Glutamatergic neuron (in vitro differentiated cells): ENCODE results near the gene HNRNPM. TPM values are rescaled to one million over a fixed set of nuclear protein-coding genes. Genes with fewer than 3 reads are reported as not detected.

Experiments
- DNase-seq: peaks from one replicate; pipeline ENCODE4 v3.0.0; 2022
- H3K27ac Mint-ChIP-seq: one replicate; pipeline ENCODE4 v1.8.0; 2020; ENCODE audit warnings: mild to moderate bottlenecking, mixed read lengths, inconsistent platforms; ENCODE audit not compliant: unreplicated experiment
- H3K27me3 Mint-ChIP-seq: one replicate; pipeline ENCODE4 v1.8.0; 2020; ENCODE audit warnings: mild to moderate bottlenecking, moderate library complexity, mixed read lengths, inconsistent platforms; ENCODE audit not compliant: unreplicated experiment
- H3K36me3 Mint-ChIP-seq: one replicate; pipeline ENCODE4 v1.8.0; 2020; ENCODE audit warnings: mild to moderate bottlenecking, mixed read lengths, inconsistent platforms; ENCODE audit not compliant: unreplicated experiment
- H3K4me1 Mint-ChIP-seq: one replicate; pipeline ENCODE4 v1.8.0; 2020; ENCODE audit warnings: mild to moderate bottlenecking, low read depth, mixed read lengths, inconsistent platforms; ENCODE audit not compliant: unreplicated experiment
- H3K4me3 Mint-ChIP-seq: one replicate; pipeline ENCODE4 v1.8.0; 2020; ENCODE audit warnings: mild to moderate bottlenecking, mixed read lengths, inconsistent platforms; ENCODE audit not compliant: unreplicated experiment
- H3K9me3 Mint-ChIP-seq: one replicate; pipeline ENCODE4 v1.8.0; 2020; ENCODE audit warnings: mild to moderate bottlenecking, moderate library complexity, mixed read lengths, inconsistent platforms; ENCODE audit not compliant: unreplicated experiment
- total RNA-seq: library from RNA; stranded (reverse); fragmentation: NEBNext Ultra II Directional; extraction: Animal tissue kit (Norgen Biotek cat#: 25700); gene quantifications from one replicate; pipeline ENCODE4 v1.2.1, GENCODE V29; 2021; ENCODE audit not compliant: unreplicated experiment
- TF ChIP-seq, protein P1 (sequence below): fragments of 200-600 bp; sonication (generic); IDR thresholded peaks from one replicate; pipeline ENCODE4 v1.5.0; 2021; ENCODE audit not compliant: partially characterized antibody, unreplicated experiment

HNRNPM gene
- total RNA-seq, 1 donor from 2014 or later: 184 TPM

DNA sequence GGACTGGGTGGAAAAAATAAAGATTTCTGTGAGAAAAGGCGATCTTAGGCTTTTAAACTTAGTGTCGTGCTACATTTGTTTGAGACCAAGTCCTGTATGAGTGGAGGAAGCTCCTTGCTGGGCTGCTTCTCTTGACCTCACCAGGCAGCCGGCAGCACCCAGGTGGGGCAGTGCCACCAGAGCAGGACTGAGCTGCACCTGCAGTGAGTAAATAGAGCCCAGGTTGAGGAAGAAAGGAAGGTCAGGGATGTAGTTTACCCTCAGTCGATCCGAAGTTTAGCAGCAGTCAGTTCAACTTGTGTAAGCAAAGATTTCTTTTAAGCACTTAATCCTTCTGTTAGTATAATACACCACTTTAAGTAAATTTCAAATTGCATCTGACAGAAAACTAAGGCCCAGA lies 13.6 kb downstream of the HNRNPM start:
- Mint-ChIP-seq H3K4me3 (peak overlapping the region; percentile 17), H3K27ac (no peak overlapping the region), H3K9me3 (no peaks in the 10 kb centered on the region), H3K36me3 (no peaks in the 10 kb centered on the region), H3K27me3 (peaks cover 2% of the 10 kb centered on the region), H3K4me1 (peaks cover 46% of the 10 kb centered on the region)
- TF ChIP-seq, protein P1, sequence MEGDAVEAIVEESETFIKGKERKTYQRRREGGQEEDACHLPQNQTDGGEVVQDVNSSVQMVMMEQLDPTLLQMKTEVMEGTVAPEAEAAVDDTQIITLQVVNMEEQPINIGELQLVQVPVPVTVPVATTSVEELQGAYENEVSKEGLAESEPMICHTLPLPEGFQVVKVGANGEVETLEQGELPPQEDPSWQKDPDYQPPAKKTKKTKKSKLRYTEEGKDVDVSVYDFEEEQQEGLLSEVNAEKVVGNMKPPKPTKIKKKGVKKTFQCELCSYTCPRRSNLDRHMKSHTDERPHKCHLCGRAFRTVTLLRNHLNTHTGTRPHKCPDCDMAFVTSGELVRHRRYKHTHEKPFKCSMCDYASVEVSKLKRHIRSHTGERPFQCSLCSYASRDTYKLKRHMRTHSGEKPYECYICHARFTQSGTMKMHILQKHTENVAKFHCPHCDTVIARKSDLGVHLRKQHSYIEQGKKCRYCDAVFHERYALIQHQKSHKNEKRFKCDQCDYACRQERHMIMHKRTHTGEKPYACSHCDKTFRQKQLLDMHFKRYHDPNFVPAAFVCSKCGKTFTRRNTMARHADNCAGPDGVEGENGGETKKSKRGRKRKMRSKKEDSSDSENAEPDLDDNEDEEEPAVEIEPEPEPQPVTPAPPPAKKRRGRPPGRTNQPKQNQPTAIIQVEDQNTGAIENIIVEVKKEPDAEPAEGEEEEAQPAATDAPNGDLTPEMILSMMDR: no peak
- no peak for DNase-seq

DNA sequence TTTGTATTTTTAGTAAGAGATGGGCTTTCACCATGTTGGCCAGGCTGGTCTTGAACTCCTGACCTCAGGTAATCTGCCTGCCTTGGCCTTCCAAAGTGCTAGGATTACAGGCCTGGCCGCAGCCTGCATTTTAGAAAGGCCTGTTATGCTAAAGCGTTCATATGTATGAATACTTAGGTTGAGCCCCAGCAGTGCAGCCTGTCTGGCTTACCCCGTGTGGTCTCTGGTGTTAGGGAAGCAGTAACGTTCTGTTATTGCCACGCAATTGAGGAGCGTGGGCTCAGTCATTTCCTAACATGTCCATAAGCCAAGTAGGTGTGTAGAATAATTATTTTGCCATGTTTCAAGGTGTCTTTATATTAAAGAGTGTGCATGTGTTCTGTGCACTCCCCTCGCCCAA lies 14.3 kb downstream of the HNRNPM start:
- peaks cover 46% of the 10 kb centered on the region for H3K4me1 Mint-ChIP-seq
- TF ChIP-seq, protein P1: no peak
- no peak for DNase-seq
- H3K27ac Mint-ChIP-seq: no peak overlapping the region
- no peak overlapping the region for H3K4me3 Mint-ChIP-seq
- no peaks in the 10 kb centered on the region for H3K36me3 Mint-ChIP-seq
- H3K27me3 Mint-ChIP-seq: peaks cover 2% of the 10 kb centered on the region
- H3K9me3 Mint-ChIP-seq: no peaks in the 10 kb centered on the region

DNA sequence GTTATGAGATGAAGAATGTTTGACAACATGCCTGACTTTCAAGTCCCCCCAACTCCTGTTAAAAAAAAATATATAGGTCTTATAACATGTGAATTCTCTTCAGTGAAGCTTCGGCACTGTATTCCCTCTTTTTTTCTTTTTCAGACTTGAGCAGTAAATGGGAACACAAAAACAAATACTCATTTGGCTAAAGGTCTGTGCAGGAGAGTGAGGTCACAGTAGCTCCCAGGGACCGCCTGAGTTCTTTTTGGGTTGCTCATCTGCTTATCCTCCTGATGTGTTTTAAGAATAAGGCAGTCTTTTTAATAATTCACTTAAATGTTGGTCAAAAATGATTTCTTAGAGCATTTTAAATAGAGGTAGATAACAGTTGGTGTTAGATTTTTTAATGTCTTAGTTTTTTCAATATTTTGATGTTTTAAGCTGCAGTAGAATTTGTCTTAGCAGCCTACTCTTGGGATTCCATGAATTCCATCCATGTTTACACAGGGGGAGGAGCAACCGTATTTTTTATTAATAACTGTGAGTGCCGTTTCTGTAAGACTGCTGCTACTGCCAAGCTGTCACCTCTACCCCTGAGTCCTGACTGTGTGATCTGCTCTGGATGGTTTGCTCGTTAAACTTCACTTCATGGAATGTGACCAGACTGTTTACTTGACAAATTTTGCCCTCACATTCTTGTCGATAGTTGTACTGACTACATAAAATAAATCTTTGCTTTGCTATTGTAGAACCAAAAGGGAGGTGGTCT lies 14.9 kb downstream of the HNRNPM start:
- H3K4me1 Mint-ChIP-seq: peaks cover 46% of the 10 kb centered on the region
- TF ChIP-seq, protein P1: no peak
- DNase-seq: no peak
- H3K9me3 Mint-ChIP-seq: no peaks in the 10 kb centered on the region
- no peaks in the 10 kb centered on the region for H3K36me3 Mint-ChIP-seq
- peak overlapping the region; percentile 53 for H3K4me3 Mint-ChIP-seq
- peak overlapping the region; percentile 71 for H3K27ac Mint-ChIP-seq
- peaks cover 2% of the 10 kb centered on the region for H3K27me3 Mint-ChIP-seq

DNA sequence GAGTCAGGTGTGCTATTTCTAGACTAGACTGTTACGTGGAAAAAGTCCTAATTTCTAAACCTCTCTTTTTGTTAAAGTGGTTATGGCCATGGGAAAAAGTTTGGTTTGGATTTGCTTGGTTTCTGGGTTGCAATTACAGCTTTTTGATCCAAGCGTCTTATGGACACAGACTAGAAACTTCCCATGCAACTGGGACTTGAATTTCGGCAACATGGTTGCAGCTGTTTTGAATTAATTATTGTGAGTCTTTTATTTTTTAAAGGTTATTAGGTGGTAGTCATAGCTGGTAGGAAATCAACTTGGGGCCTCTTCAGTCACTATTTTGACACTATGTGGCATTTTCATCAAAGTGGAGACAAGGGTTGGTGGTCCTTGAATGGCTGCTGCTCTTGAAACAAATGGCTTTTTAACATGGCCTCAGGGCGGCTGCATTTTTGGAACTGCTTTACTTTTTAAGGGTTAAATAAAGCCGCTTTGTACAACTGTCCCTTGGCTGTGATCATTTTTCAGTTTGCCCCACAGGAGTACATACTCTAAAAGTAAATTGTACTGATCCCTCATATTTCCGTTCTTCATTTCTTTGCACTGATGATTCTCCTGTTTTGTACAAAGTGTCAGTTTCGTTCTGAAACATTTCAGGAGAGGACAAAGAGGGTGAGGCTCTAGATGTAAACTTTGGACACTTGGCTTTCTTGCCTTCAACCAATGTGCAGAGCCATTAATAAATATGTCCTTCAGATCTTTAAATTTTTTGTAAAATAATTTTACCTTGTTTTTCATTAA lies 15.9 kb downstream of the HNRNPM start:
- H3K4me1 Mint-ChIP-seq: peaks cover 50% of the 10 kb centered on the region

More for the DNA sequence above, 15.9 kb downstream of the HNRNPM start:
- peak overlapping the region; percentile 71 for H3K27ac Mint-ChIP-seq
- peak overlapping the region; percentile 10 for H3K4me3 Mint-ChIP-seq
- H3K36me3 Mint-ChIP-seq: no peaks in the 10 kb centered on the region
- peaks cover 2% of the 10 kb centered on the region for H3K27me3 Mint-ChIP-seq
- TF ChIP-seq, protein P1: no peak
- H3K9me3 Mint-ChIP-seq: peaks cover 3% of the 10 kb centered on the region
- DNase-seq: no peak
